Small intestine (tissue), 7 donors: ENCODE measurements around the gene RADIL. TPM values are rescaled to one million over a fixed set of nuclear protein-coding genes. Genes with fewer than 3 reads are reported as not detected.

Experiments
- DNase-seq, 2 donors: peaks; one replicate each; pipeline versions ENCODE4 v3.0.0 to v3.0.0-alpha.2; 2013
- FAIRE-seq: peaks from 2 replicates; lab custom pipeline; 2012; peaks lifted over from hg19 to GRCh38; lab: Jason Lieb, UNC
- H3K27ac ChIP-seq, 3 donors: one replicate each; pipeline ENCODE4 v1.5.1; 2013; ENCODE audit warnings: low read length in 2 of 3, mild to moderate bottlenecking in 2 of 3, control low read depth in 1 of 3, inconsistent platforms in 1 of 3, low read depth in 1 of 3, moderate library complexity in 1 of 3
- H3K27me3 ChIP-seq, 3 donors: one replicate each; pipeline ENCODE4 v1.6.1; 2013; ENCODE audit warnings: low read length in 3 of 3, inconsistent platforms in 1 of 3; ENCODE audit not compliant: control insufficient read depth in 3 of 3, insufficient read depth in 3 of 3
- H3K36me3 ChIP-seq, 3 donors: one replicate each; pipeline ENCODE4 v1.6.1; 2013; ENCODE audit warnings: low read length in 3 of 3, inconsistent platforms in 1 of 3, low read depth in 1 of 3, mild to moderate bottlenecking in 1 of 3, moderate library complexity in 1 of 3; ENCODE audit not compliant: control insufficient read depth in 3 of 3, insufficient read depth in 2 of 3
- H3K4me1 ChIP-seq, 3 donors: one replicate each; pipeline ENCODE4 v1.6.1; 2013; ENCODE audit warnings: low read length in 2 of 3, inconsistent platforms in 1 of 3, low read depth in 1 of 3, mild to moderate bottlenecking in 1 of 3, moderate library complexity in 1 of 3; ENCODE audit not compliant: control insufficient read depth in 3 of 3, insufficient read depth in 2 of 3
- H3K4me3 ChIP-seq, 3 donors: one replicate each; pipeline ENCODE4 v1.5.1; 2013; ENCODE audit warnings: low read length in 3 of 3, control low read depth in 1 of 3, inconsistent platforms in 1 of 3, low read depth in 1 of 3, mild to moderate bottlenecking in 1 of 3, moderate library complexity in 1 of 3
- H3K9me3 ChIP-seq, 2 donors: one replicate each; pipeline ENCODE4 v1.6.1; 2013; ENCODE audit warnings: low read depth in 1 of 2, low read length in 1 of 2; ENCODE audit not compliant: control insufficient read depth in 2 of 2, insufficient read depth in 1 of 2
- WGBS, 3 donors: extraction: QIAGEN DNeasy Blood & Tissue Kit; methylation state at CpG; one replicate each; pipeline ENCODE4 v1.1.7; 2013; 5-methylcytosine and 5-hydroxymethylcytosine counted together
- polyA plus RNA-seq, 4 donors: library from polyadenylated mRNA; stranded (reverse) in 3 of 4; unstranded in 1 of 4; fragments of 200-250 nt in 3 of 4; fragments of 120-200 nt in 1 of 4; gene quantifications; one replicate each; pipeline versions ENCODE4 v1.2.1 to v1.2.3, GENCODE V29; 2013
- donor health status: healthy with polysubstance abuse.
- donor health status: control.
- donor health status: control.
- donor health status: Bipolar disorder and iron deficiency.
- donor health status: healthy.

Gene RADIL
- polyA plus RNA-seq, 4 donors, result 0.18 to 3.2 (median 1.6) TPM; not detected in 1

GRCh38 chr7:4789194-4790077 is 94.1 kb downstream of the RADIL start:
- 91 to 97% (median 93%) methylated on average over 18 to 26 of the region's 26 CpGs for WGBS, 3 donors
- H3K9me3 ChIP-seq, result no peaks in the 10 kb centered on the region
- no peak overlapping the region for H3K4me3 ChIP-seq
- DNase-seq, result no peak
- H3K36me3 ChIP-seq, result peaks cover 21 to 75% (median 24%) of the 10 kb centered on the region in 3 donors
- H3K27me3 ChIP-seq, result no peaks in the 10 kb centered on the region
- FAIRE-seq, result no peak
- peaks cover 0 to 8% (median 0%) of the 10 kb centered on the region in 3 donors for H3K4me1 ChIP-seq
- H3K27ac ChIP-seq, result no peak overlapping the region

- H3K4me3 ChIP-seq, result no peak overlapping the region
- FAIRE-seq (no peak), DNase-seq (no peak)
- peaks cover 0 to 8% (median 0%) of the 10 kb centered on the region in 3 donors for H3K4me1 ChIP-seq
- H3K27ac ChIP-seq, result no peak overlapping the region
- peaks cover 21 to 82% (median 30%) of the 10 kb centered on the region in 3 donors for H3K36me3 ChIP-seq
- H3K9me3 ChIP-seq, result no peaks in the 10 kb centered on the region
- H3K27me3 ChIP-seq, result no peaks in the 10 kb centered on the region
- 95 to 97% (median 95%) methylated on average over 27 of the region's 27 CpGs for WGBS, 3 donors
Observed at GRCh38 chr7:4788627-4789189, 94.8 kb downstream of the RADIL start.

GRCh38 chr7:4787947-4788626 is 95.4 kb downstream of the RADIL start:
- 79 to 89% (median 80%) methylated on average over 21 to 23 of the region's 23 CpGs for WGBS, 3 donors
- Histone ChIP-seq H3K27ac (no peak overlapping the region), H3K4me3 (no peak overlapping the region), H3K4me1 (peaks cover 0 to 8% (median 0%) of the 10 kb centered on the region in 3 donors), H3K9me3 (no peaks in the 10 kb centered on the region), H3K36me3 (peaks cover 21 to 89% (median 30%) of the 10 kb centered on the region in 3 donors), H3K27me3 (no peaks in the 10 kb centered on the region)
- FAIRE-seq (no peak), DNase-seq (no peak)

- H3K27me3 ChIP-seq, result no peaks in the 10 kb centered on the region
- 83 to 91% (median 88%) methylated on average over 16 to 17 of the region's 17 CpGs for WGBS, 3 donors
- H3K27ac ChIP-seq, result no peak overlapping the region
- DNase-seq (no peak), FAIRE-seq (no peak)
- no peak overlapping the region for H3K4me3 ChIP-seq
- H3K4me1 ChIP-seq, result peaks cover 0 to 3% (median 0%) of the 10 kb centered on the region in 3 donors
- H3K9me3 ChIP-seq, result no peaks in the 10 kb centered on the region
- peaks cover 25 to 94% (median 34%) of the 10 kb centered on the region in 3 donors for H3K36me3 ChIP-seq
Observed at GRCh38 chr7:4787541-4787940, 96.0 kb downstream of the RADIL start.

- no peak overlapping the region for H3K4me3 ChIP-seq
- peaks cover 25 to 99% (median 46%) of the 10 kb centered on the region in 3 donors for H3K36me3 ChIP-seq
- no peaks in the 10 kb centered on the region for H3K4me1 ChIP-seq
- H3K27ac ChIP-seq, result no peak overlapping the region
- 94 to 96% (median 95%) methylated on average over 17 of the region's 17 CpGs for WGBS, 3 donors
- no peak for FAIRE-seq
- DNase-seq, result no peak
- no peaks in the 10 kb centered on the region for H3K9me3 ChIP-seq
- H3K27me3 ChIP-seq, result no peaks in the 10 kb centered on the region
Observed at GRCh38 chr7:4786015-4786414, 97.5 kb downstream of the RADIL start.

GRCh38 chr7:4785371-4785770 is 98.1 kb downstream of the RADIL start:
- Histone ChIP-seq H3K27me3 (no peaks in the 10 kb centered on the region), H3K9me3 (no peaks in the 10 kb centered on the region), H3K27ac (no peak overlapping the region), H3K4me1 (no peaks in the 10 kb centered on the region), H3K36me3 (peaks cover 21 to 99% (median 49%) of the 10 kb centered on the region in 3 donors), H3K4me3 (no peak overlapping the region)
- no peak for DNase-seq
- WGBS, 3 donors, result 94 to 96% (median 95%) methylated on average over 20 of the region's 20 CpGs
- no peak for FAIRE-seq

GRCh38 chr7:4784799-4785198 is 98.7 kb downstream of the RADIL start:
- H3K9me3 ChIP-seq, result no peaks in the 10 kb centered on the region
- WGBS, 3 donors, result 92 to 94% (median 92%) methylated on average over 17 to 19 of the region's 19 CpGs
- no peak for DNase-seq
- no peak overlapping the region for H3K27ac ChIP-seq
- no peak overlapping the region for H3K4me3 ChIP-seq
- no peak for FAIRE-seq
- no peaks in the 10 kb centered on the region for H3K27me3 ChIP-seq
- H3K36me3 ChIP-seq, result peaks cover 19 to 96% (median 47%) of the 10 kb centered on the region in 3 donors
- H3K4me1 ChIP-seq, result no peaks in the 10 kb centered on the region

- Histone ChIP-seq H3K27ac (no peak overlapping the region), H3K4me1 (no peaks in the 10 kb centered on the region), H3K9me3 (no peaks in the 10 kb centered on the region), H3K4me3 (no peak overlapping the region), H3K36me3 (peaks cover 13 to 88% (median 43%) of the 10 kb centered on the region in 3 donors), H3K27me3 (no peaks in the 10 kb centered on the region)
- FAIRE-seq (no peak), DNase-seq (no peak)
- 90 to 91% (median 91%) methylated on average over 40 of the region's 40 CpGs for WGBS, 3 donors
Observed at GRCh38 chr7:4783762-4784351, 99.7 kb downstream of the RADIL start.
